Tibial artery (tissue), 4 donors: ENCODE results near the gene ATF7.

Experiments
- DNase-seq, 2 donors: peaks; one replicate each; pipeline ENCODE4 v3.0.0-alpha.2; 2019
- H3K27ac ChIP-seq, 2 donors: fragments of 200-600 bp; sonication (generic) in 1 of 2; 1 replicate in 1 of 2; 2 replicates in 1 of 2; pipeline ENCODE4 v1.5.1; 2018 to 2019; ENCODE audit warnings: mild to moderate bottlenecking in 1 of 2
- H3K27me3 ChIP-seq, 2 donors: fragments of 200-600 bp; sonication (generic) in 1 of 2; one replicate each; pipeline versions ENCODE4 v1.5.1 to v1.6.0; 2016 to 2019
- H3K36me3 ChIP-seq, 3 donors: fragments of 200-600 bp; sonication (generic) in 2 of 3; one replicate each; pipeline ENCODE4 v1.5.1; 2016 to 2019; ENCODE audit warnings: mild to moderate bottlenecking in 2 of 3
- H3K4me1 ChIP-seq, 4 donors: fragments of 200-600 bp; sonication (generic) in 2 of 4; 1 replicate in 3 of 4; 2 replicates in 1 of 4; pipeline ENCODE4 v1.5.1; 2016 to 2019
- H3K4me3 ChIP-seq, 2 donors: fragments of 200-600 bp; sonication (generic) in 1 of 2; 1 replicate in 1 of 2; 2 replicates in 1 of 2; pipeline ENCODE4 v1.5.1; 2018 to 2019; ENCODE audit warnings: mild to moderate bottlenecking in 2 of 2
- H3K9me3 ChIP-seq, 3 donors: fragments of 200-600 bp; sonication (generic) in 1 of 3; one replicate each; pipeline ENCODE4 v1.5.1; 2016 to 2019
- intact Hi-C: fragments of 100-400 bp; cut with DNase I; formaldehyde crosslinking; loops from one replicate; pipeline ENCODE4 v1.15.0; 2023; ENCODE audit warnings: low total_unique reads
- TF ChIP-seq, protein P1 (sequence below), 2 experiments: fragments of 200-600 bp in 1 of 2; fragments of 450-650 bp in 1 of 2; IDR thresholded peaks; one replicate each; pipeline ENCODE4 v1.5.1; 2017 to 2019; ENCODE audit warnings: antibody characterized with exemption in 2 of 2, mild to moderate bottlenecking in 1 of 2, moderate library complexity in 1 of 2

The ATF7 gene

DNA sequence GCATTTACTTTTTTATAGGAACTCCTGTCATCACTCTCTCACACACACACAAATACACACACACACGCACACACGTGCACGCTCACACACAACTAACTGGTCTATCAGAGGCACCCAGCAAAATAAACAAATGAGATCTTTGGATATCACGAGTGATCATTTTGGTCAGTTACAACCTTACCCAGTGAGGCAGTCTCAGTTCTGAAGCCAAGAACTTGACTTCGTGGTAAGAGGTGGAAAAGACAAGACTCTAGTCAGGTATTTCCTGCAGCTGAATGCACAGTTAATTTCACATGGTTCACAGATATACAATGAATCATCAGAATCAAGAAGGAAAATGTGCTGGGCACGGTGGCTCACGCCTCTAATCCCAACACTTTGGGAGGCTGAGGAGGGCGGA, 39.4 kb downstream of the ATF7 start:
- no peak for DNase-seq
- Histone ChIP-seq H3K9me3 (no peaks in the 10 kb centered on the region), H3K4me1 (peaks cover 0 to 34% (median 12%) of the 10 kb centered on the region in 4 donors), H3K4me3 (no peak overlapping the region), H3K27ac (no peak overlapping the region), H3K27me3 (no peaks in the 10 kb centered on the region), H3K36me3 (no peaks in the 10 kb centered on the region)
- TF ChIP-seq, protein P1, sequence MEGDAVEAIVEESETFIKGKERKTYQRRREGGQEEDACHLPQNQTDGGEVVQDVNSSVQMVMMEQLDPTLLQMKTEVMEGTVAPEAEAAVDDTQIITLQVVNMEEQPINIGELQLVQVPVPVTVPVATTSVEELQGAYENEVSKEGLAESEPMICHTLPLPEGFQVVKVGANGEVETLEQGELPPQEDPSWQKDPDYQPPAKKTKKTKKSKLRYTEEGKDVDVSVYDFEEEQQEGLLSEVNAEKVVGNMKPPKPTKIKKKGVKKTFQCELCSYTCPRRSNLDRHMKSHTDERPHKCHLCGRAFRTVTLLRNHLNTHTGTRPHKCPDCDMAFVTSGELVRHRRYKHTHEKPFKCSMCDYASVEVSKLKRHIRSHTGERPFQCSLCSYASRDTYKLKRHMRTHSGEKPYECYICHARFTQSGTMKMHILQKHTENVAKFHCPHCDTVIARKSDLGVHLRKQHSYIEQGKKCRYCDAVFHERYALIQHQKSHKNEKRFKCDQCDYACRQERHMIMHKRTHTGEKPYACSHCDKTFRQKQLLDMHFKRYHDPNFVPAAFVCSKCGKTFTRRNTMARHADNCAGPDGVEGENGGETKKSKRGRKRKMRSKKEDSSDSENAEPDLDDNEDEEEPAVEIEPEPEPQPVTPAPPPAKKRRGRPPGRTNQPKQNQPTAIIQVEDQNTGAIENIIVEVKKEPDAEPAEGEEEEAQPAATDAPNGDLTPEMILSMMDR (IDR thresholded peaks at IDR 0.05): no peak
- intact Hi-C loops: no loop called here

- H3K4me1 ChIP-seq: peaks cover 0 to 23% (median 6%) of the 10 kb centered on the region in 4 donors
- no peak overlapping the region for H3K4me3 ChIP-seq
- no peak overlapping the region for H3K27ac ChIP-seq
- DNase-seq: no peak
- H3K27me3 ChIP-seq: no peaks in the 10 kb centered on the region
- no peaks in the 10 kb centered on the region for H3K9me3 ChIP-seq
- TF ChIP-seq, protein P1 (IDR thresholded peaks at IDR 0.05): no peak
- no peaks in the 10 kb centered on the region for H3K36me3 ChIP-seq
- intact Hi-C loops: no loop called here
These were observed 40.6 kb downstream of the ATF7 start for GRCh38 chr12:53585448-53586125.

DNA sequence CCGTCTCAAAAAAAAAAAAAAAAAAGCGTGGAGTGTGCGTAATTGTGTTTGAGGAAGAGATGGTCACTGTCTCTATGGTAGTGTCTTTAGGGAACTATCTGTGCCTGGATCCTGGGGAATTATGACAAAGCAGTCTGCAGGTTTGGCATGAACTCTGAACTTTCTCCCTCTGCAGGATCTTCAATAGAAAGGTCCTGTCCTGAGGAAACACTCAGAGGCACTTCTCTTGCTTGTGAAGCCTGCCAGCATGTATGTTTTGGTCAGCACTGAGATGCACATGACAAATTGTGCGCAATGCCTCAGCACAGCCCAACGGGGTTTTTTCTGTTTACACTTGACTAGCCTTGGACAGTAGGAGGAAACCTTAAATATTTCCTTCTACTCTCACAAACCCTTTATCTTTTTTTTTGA, 46.6 kb downstream of the ATF7 start:
- no peaks in the 10 kb centered on the region for H3K9me3 ChIP-seq
- no peak overlapping the region for H3K4me3 ChIP-seq
- H3K27ac ChIP-seq: no peak overlapping the region
- TF ChIP-seq, protein P1 (IDR thresholded peaks at IDR 0.05): no peak
- peaks cover 0 to 23% (median 8%) of the 10 kb centered on the region in 4 donors for H3K4me1 ChIP-seq
- no peaks in the 10 kb centered on the region for H3K27me3 ChIP-seq
- intact Hi-C loops: no loop called here
- DNase-seq: no peak
- H3K36me3 ChIP-seq: peaks cover 0 to 6% (median 0%) of the 10 kb centered on the region in 3 donors

DNA sequence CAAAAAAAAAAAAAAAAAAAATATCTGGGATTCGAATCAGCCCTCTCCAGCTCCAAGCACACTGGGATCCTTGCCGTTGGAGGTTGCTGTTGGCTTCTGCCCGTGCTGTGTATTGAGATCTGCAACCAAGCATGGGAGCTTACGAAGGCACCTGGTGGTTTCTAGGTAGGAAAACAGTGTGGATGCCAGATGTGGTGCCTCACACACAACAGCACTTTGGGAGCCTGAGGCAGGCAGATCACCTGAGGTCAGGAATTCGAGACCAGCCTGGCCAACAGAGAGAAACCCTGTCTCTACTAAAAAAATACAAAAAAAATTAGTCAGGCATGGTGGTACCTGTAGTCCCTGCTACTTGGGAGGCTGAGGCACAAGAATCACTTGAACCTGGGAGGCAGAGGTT, 47.4 kb downstream of the ATF7 start:
- no peak for DNase-seq
- peaks cover 0 to 27% (median 10%) of the 10 kb centered on the region in 4 donors for H3K4me1 ChIP-seq
- H3K27ac ChIP-seq: no peak overlapping the region
- intact Hi-C loops: no loop called here
- H3K9me3 ChIP-seq: no peaks in the 10 kb centered on the region
- peaks cover 0 to 6% (median 0%) of the 10 kb centered on the region in 3 donors for H3K36me3 ChIP-seq
- no peak overlapping the region for H3K4me3 ChIP-seq
- no peaks in the 10 kb centered on the region for H3K27me3 ChIP-seq
- TF ChIP-seq, protein P1 (IDR thresholded peaks at IDR 0.05): no peak

- Histone ChIP-seq H3K4me1 (peaks cover 0 to 27% (median 10%) of the 10 kb centered on the region in 4 donors), H3K27me3 (no peaks in the 10 kb centered on the region), H3K4me3 (no peak overlapping the region), H3K27ac (no peak overlapping the region), H3K36me3 (peaks cover 0 to 6% (median 0%) of the 10 kb centered on the region in 3 donors), H3K9me3 (no peaks in the 10 kb centered on the region)
- no peak for DNase-seq
- intact Hi-C loops: no loop called here
- TF ChIP-seq, protein P1 (IDR thresholded peaks at IDR 0.05): no peak
These were observed 48.2 kb downstream of the ATF7 start for GRCh38 chr12:53577941-53578352.
